HG03025 (cell line): ENCODE results near the gene SHB.

Source experiments
- ATAC-seq: cut with Tn5 transposase; IDR thresholded peaks from one replicate; pipeline ENCODE4 v1.9.1; 2021; ENCODE audit warnings: mild to moderate bottlenecking, moderate library complexity; ENCODE audit not compliant: unreplicated experiment, low FRiP score

The SHB gene

GRCh38 chr9:38088006-38088925 lies 19.2 kb upstream of the SHB start:
- no peak for ATAC-seq

DNA sequence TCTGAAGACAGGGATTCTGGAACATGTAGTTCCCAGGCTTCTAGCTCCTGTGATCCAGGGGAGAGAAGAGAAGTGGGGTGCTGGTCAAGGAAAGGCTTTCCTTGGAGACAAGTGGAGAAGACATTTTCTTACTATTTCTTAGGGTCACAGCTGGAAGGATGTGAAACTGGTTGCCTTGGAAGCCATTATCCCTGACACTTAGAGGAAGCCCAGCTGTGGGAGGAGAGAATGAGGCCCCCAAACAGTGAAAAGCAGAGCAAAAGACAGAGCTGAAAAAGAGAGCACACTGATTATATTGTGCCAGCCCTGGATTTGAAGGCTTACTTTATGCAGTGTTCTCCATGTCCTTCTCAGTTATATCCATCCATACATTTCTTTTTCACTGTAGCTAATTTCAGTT lies 17.5 kb upstream of the SHB start:
- ATAC-seq = no peak

- ATAC-seq = no peak
These were observed 16.3 kb upstream of the SHB start for GRCh38 chr9:38085308-38085707.

DNA sequence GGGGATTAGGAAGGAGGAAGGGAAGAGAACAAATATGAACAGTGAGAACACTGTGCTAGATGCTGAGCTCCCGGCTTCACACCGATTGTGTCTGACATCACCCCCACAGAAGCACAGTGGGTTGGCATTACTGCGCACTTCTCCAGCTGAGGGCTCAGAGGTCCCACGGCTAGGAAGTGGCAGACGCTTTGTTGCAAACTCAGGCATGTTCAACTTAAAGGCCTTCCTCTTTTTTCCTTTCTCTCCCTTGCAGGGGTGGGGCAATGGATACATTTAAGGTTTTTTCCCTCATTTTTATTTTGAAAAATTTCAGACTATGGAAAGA lies 15.5 kb upstream of the SHB start:
- no peak for ATAC-seq

DNA sequence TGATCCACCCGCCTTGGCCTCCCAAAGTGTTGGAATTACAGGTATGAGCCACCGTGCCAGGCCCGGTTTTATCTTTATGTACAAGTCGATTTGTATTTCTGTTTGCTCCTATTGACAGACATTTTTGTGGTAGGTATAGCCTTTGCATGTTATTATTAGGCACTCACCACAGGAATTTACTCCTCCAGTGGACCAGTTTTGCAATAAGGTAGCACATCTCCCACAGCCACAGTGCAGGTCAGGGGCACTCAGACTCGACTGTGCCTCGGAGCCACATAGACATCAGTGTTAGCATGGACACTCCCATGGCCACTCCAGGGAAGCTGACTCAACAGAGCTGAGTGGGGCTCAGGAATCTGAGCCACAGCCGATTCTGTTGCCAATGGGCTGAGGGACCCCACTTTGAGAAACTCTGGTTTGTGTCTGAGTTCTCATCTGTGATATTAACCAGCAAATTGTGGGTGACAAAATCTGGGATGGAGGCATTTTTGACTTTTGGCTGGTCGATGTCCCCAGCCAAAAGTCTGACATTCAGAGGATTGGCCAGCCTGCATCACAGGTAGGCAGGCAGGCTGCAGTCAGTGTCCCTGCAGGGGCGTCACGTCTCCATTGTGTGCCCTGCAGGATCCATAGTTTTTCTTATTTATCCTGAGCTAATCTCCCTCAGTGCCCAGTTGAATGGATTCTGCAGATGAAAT lies 15.0 kb upstream of the SHB start:
- no peak for ATAC-seq

DNA sequence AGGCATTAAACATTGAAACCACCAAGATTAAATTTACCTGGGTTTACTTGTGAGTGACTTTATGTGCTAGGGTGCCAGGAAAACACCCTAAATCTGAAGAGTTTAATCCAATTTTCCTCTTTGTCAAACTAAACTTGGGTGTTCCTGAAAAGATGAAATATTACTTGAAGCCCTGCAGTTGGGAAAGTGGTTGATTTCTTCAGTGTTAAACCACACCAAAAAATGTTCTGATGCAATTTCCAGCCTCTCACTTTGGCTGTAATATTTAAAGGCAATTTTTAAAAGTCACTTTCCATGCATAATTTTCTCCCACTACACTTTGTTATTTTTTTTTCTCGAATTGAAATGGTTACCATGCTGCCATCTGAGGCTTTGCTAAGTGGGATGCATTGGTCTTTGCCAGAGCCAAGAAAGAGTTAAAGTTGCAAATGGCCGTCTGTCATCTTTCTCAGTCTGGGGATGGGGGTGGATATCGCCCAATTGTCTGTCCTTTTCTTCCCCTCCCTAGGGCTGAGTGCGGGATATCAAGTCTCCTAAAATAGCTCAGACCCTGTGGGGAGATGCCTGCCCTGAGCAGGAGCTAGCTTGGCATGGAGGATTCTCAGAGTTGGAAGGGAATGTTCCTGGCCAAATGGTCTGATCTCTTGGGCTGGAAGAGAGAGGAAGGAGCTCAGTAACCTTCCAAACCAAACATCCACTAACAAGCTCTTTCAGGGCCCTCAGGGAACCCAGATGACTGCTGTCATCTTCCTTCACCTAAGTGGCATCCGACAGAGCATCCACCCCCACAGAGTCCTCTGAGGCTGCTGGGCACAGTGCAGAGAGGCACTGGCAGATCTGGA lies 13.6 kb upstream of the SHB start:
- no peak for ATAC-seq

- no peak for ATAC-seq
These were observed 12.5 kb upstream of the SHB start for GRCh38 chr9:38081356-38082108.

- ATAC-seq = no peak
These were observed 10.5 kb upstream of the SHB start for GRCh38 chr9:38079461-38080031.

DNA sequence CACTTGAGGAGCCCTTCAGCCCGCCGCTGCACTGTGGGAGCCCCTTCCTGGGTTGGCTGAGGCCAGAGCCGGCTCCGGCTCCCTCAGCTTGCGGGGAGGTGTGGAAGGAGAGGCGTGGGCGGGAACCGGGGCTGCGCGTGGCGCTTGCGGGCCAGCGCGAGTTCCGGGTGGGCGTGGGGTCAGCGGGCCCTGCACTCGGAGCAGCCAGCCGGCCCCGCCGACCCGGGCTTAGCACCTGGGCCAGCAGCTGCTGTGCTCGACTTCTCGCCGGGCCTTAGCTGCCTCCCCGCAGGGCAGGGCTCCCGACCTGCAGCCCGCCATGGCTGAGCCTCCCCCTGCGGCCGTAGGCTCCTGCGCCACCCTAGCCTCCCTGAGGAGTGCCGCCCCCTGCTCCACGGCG lies 6.2 kb upstream of the SHB start:
- no peak for ATAC-seq

- ATAC-seq = no peak
These were observed 5.5 kb upstream of the SHB start for GRCh38 chr9:38074441-38074961.

- no peak for ATAC-seq
These were observed 4.9 kb upstream of the SHB start for GRCh38 chr9:38073882-38074281.

DNA sequence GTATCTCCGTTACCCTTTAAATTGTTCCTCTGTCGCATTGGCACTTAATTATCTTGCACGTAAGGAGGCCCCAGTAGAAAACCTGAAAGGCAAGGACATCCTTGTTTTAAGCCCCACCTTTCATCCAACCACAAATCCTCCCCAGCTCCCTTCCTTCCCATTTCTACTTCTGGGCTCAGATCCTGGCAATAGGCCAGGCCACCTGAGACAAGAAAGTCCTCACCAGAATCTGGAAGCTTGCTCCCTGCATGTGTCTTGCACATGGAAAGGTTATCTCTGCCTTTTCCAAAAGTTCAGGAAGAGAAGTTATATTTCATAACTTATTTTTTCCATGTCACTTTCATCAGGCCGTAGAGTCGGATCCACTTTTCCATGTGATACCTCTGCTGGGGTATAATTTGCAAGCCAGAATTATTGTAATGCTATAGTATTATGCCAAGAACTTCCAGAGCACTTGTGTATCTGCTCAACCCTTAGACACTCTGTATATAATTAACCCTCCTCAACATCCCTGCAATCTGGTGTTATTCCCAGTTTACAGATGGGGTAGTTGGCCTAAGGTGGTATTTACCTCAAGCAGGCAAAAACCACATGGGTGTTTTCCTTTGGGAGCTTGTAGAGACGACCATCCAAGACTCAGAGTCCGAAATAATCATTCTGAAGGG lies 2.6 kb upstream of the SHB start:
- no peak for ATAC-seq

GRCh38 chr9:38067859-38068681 lies 957 bp downstream of the SHB start:
- no peak for ATAC-seq

GRCh38 chr9:38066914-38067858 lies 1.8 kb downstream of the SHB start:
- no peak for ATAC-seq

DNA sequence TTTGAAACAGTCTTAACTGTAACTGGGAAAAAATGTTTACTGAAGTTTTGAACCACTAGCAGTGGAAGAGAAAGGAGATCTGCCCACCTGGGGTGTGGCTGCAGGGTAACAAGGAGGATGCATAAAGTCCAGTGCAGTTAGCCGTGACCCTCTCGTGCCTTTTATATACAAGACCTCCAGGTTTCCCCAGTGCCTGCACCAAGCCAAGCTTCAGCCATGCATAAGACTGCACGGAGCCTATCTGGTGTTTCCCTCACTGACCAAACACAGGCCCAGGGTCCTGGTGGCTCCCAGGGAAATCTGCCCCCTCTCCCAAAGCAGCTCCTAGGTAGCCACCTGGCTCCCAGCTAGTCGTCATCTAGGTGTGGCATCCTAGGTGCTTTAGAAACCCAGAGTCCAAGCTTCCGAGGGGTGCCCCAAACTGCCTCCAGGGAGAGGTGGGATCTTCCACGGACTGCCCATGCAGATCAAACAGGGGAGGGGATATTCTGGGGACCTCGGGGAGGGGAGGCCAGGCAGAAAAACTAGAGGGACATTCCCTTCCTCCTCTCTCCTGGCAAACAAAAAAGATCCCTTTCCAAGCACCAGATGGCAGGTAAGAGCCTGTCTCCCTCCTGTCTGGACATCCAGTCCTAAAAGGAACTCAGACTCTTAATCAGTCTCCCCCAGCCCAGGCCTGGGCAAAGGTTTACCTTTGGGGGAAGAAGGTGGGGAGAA lies 2.7 kb downstream of the SHB start:
- no peak for ATAC-seq

DNA sequence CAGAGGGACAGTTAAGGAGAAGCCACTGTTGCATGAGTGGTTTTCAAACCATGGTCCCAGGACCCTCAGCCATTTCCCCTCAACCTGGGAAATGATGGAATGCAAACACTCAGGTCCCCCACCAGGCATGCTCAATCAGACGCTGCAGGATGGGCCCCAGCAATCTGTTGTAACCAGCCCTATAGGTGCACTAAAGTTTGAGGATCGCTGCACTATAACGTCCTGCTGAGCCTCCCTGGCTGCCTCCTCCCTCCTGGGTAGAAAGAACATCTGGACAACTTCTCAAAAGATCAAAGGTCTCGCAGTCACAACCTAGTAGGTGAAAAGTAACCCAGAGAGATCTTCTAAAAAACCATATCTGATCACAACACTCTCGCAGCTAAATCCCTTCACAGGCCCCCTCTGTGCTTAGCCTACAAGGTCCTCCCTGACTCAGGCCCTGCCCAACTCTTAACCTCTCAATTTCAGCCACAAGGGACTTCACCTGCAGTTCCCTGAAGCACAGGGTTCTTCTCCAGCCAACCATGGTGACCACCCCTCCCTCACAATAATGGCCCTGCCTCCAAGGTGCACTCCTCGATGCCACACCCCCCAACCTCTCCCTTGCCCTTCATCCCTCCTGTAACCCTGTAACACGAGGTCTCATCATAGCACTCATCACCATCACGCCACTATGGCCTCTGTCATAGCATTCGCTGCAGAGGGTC lies 3.5 kb downstream of the SHB start:
- peak; percentile 37 for ATAC-seq
